HG03045 (cell line): ENCODE measurements around the gene FOXO3.

ENCODE experiments used
- ATAC-seq: cut with Tn5 transposase; IDR thresholded peaks from one replicate; pipeline ENCODE4 v1.9.1; 2021; ENCODE audit warnings: mild to moderate bottlenecking, moderate library complexity; ENCODE audit not compliant: unreplicated experiment

Gene FOXO3

GRCh38 chr6:108732091-108732870 is 171.6 kb downstream of the FOXO3 start:
- ATAC-seq, result no peak

- ATAC-seq, result no peak
Observed at GRCh38 chr6:108733051-108733450, 172.3 kb downstream of the FOXO3 start.

GRCh38 chr6:108733706-108734265 is 173.1 kb downstream of the FOXO3 start:
- no peak for ATAC-seq
